GM12878 (cell line): ENCODE measurements around the gene PRX.

Experiments
- CTCF ChIP-seq, 3 experiments: IDR thresholded peaks in 2 of 3; conservative IDR thresholded peaks in 1 of 3; 2 replicates each; pipeline ENCODE4 v1.5.1; 2011; ENCODE audit warnings: low read depth in 3 of 3, low read length in 3 of 3, mild to moderate bottlenecking in 3 of 3, control low read depth in 2 of 3, moderate library complexity in 2 of 3, inconsistent platforms in 1 of 3, mixed read lengths in 1 of 3; ENCODE audit not compliant: control insufficient read depth in 2 of 3, insufficient read depth in 1 of 3; ENCODE audit errors: extremely low read depth in 1 of 3
- POLR2A ChIP-seq: IDR thresholded peaks from 2 replicates; pipeline ENCODE4 v1.6.1; 2011; ENCODE audit warnings: low read depth, mild to moderate bottlenecking, low read length
- RB1 ChIP-seq: fragments of 450-650 bp; formaldehyde crosslinking; IDR thresholded peaks from 2 replicates; pipeline ENCODE4 v1.6.1; 2017; ENCODE audit warnings: mild to moderate bottlenecking, borderline replicate concordance
- WRNIP1 ChIP-seq: IDR thresholded peaks from 2 replicates; pipeline ENCODE4 v1.6.1; 2011; ENCODE audit warnings: low read depth, low read length, improper control_type of control experiment, borderline replicate concordance

GRCh38 chr19:40374084-40374483, 39.1 kb downstream of the PRX start:
- TF ChIP-seq CTCF (IDR thresholded peaks at IDR 0.05 in 2 of 3, conservative IDR thresholded peaks at IDR 0.05 in 1 of 3; ENCODE audit: control insufficient read depth in 2 of 3, extremely low read depth in 1 of 3, insufficient read depth in 1 of 3, low read depth in 3 of 3, low read length in 3 of 3) (no peak), POLR2A (no peak), WRNIP1 (no peak), RB1 (no peak)
